WTC11 (cell line): ENCODE measurements around the gene CD8B. TPM values are rescaled to one million over a fixed set of nuclear protein-coding genes. Genes with fewer than 3 reads are reported as not detected.
A peak's percentile ranks its signal among the peaks of the same experiment; 100 is the strongest.

Experiments used
- AFF4 ChIP-seq: sonication (generic); formaldehyde crosslinking; IDR thresholded peaks from 2 replicates; pipeline ENCODE4 v1.8.1; 2023; ENCODE audit warnings: mild to moderate bottlenecking, missing genetic modification reagents, borderline replicate concordance
- AR ChIP-seq: fragments of 250-450 bp; sonication (Bioruptor Pico); IDR thresholded peaks from 2 replicates; pipeline ENCODE4 v1.9.0; 2021; ENCODE audit warnings: mild to moderate bottlenecking
- CBFB ChIP-seq: sonication (generic); formaldehyde crosslinking; IDR thresholded peaks from 2 replicates; pipeline ENCODE4 v1.8.1; 2022; ENCODE audit warnings: mild to moderate bottlenecking, low read depth, missing genetic modification reagents
- CREB1 ChIP-seq: sonication (generic); formaldehyde crosslinking; IDR thresholded peaks from 2 replicates; pipeline ENCODE4 v1.8.0; 2023; ENCODE audit warnings: mild to moderate bottlenecking, missing genetic modification reagents
- CTCF ChIP-seq: fragments of 200-600 bp; IDR thresholded peaks from 2 replicates; pipeline ENCODE4 v1.8.0; 2022; ENCODE audit warnings: antibody characterized with exemption
- E2F4 ChIP-seq: sonication (generic); formaldehyde crosslinking; IDR thresholded peaks from 2 replicates; pipeline ENCODE4 v1.8.1; 2022; ENCODE audit warnings: low read depth, mild to moderate bottlenecking, moderate library complexity, missing genetic modification reagents, borderline replicate concordance
- E2F5 ChIP-seq: sonication (generic); formaldehyde crosslinking; IDR thresholded peaks from 2 replicates; pipeline ENCODE4 v1.8.1; 2022; ENCODE audit warnings: mild to moderate bottlenecking, moderate library complexity, missing genetic modification reagents
- ERG ChIP-seq: fragments of 250-450 bp; sonication (Bioruptor Pico); IDR thresholded peaks from 2 replicates; pipeline ENCODE4 v1.8.0; 2021; ENCODE audit warnings: mild to moderate bottlenecking
- MAX ChIP-seq: sonication (generic); formaldehyde crosslinking; IDR thresholded peaks from 2 replicates; pipeline ENCODE4 v1.8.0; 2022; ENCODE audit warnings: mild to moderate bottlenecking, missing genetic modification reagents
- MLX ChIP-seq: sonication (generic); formaldehyde crosslinking; IDR thresholded peaks from 2 replicates; pipeline ENCODE4 v1.8.1; 2023; ENCODE audit warnings: mild to moderate bottlenecking, missing genetic modification reagents, moderate library complexity
- MXD4 ChIP-seq: fragments of 250-450 bp; sonication (Bioruptor Pico); IDR thresholded peaks from 2 replicates; pipeline ENCODE4 v1.8.0; 2021; ENCODE audit warnings: mild to moderate bottlenecking, moderate library complexity, borderline replicate concordance
- PREB ChIP-seq: sonication (generic); formaldehyde crosslinking; IDR thresholded peaks from 2 replicates; pipeline ENCODE4 v1.8.1; 2022; ENCODE audit warnings: mild to moderate bottlenecking, missing genetic modification reagents, moderate library complexity, borderline replicate concordance
- RORB ChIP-seq: fragments of 250-450 bp; sonication (Bioruptor Pico); IDR thresholded peaks from 2 replicates; pipeline ENCODE4 v1.9.0; 2021; ENCODE audit warnings: mild to moderate bottlenecking
- SOX15 ChIP-seq: fragments of 250-450 bp; sonication (Bioruptor Pico); IDR thresholded peaks from 2 replicates; pipeline ENCODE4 v1.9.0; 2021; ENCODE audit warnings: mild to moderate bottlenecking
- TEAD1 ChIP-seq: sonication (generic); formaldehyde crosslinking; IDR thresholded peaks from 2 replicates; pipeline ENCODE4 v1.8.0; 2022; ENCODE audit warnings: mild to moderate bottlenecking, missing genetic modification reagents
- USF2 ChIP-seq: sonication (generic); formaldehyde crosslinking; IDR thresholded peaks from 2 replicates; pipeline ENCODE4 v1.8.1; 2023; ENCODE audit warnings: mild to moderate bottlenecking, missing genetic modification reagents, moderate library complexity
- ZNF219 ChIP-seq: sonication (generic); formaldehyde crosslinking; IDR thresholded peaks from 2 replicates; pipeline ENCODE4 v1.8.0; 2023; ENCODE audit warnings: missing genetic modification reagents, mild to moderate bottlenecking, borderline replicate concordance
- ZNF232 ChIP-seq: sonication (generic); formaldehyde crosslinking; IDR thresholded peaks from 2 replicates; pipeline ENCODE4 v1.8.0; 2022; ENCODE audit warnings: mild to moderate bottlenecking, missing genetic modification reagents
- ZNF263 ChIP-seq: sonication (generic); formaldehyde crosslinking; IDR thresholded peaks from 2 replicates; pipeline ENCODE4 v1.8.1; 2022; ENCODE audit warnings: low read depth, mild to moderate bottlenecking, moderate library complexity, missing genetic modification reagents
- ZNF317 ChIP-seq: sonication (generic); formaldehyde crosslinking; IDR thresholded peaks from 2 replicates; pipeline ENCODE4 v1.8.1; 2023; ENCODE audit warnings: low read depth, mild to moderate bottlenecking, moderate library complexity, missing genetic modification reagents, borderline replicate concordance
- total RNA-seq: library from RNA; stranded (reverse); gene quantifications from 3 replicates; pipeline ENCODE4 v1.2.3, GENCODE V29; 2021

Gene CD8B
- total RNA-seq, 1 experiment from 2014 or later = 0.70 TPM

GRCh38 chr2:86788881-86789686, 72.6 kb downstream of the CD8B start (continued):
- TF ChIP-seq AR (CRISPR knock-in tag) (no peak), ERG (CRISPR knock-in tag) (no peak), MXD4 (CRISPR knock-in tag) (no peak), CREB1 (CRISPR knock-in tag) (peak; percentile 80), AFF4 (CRISPR knock-in tag) (peak; percentile 81; the same call in 1 of the 2 replicates), ZNF219 (CRISPR knock-in tag) (no peak), ZNF232 (CRISPR knock-in tag) (peak; percentile 88), E2F4 (CRISPR knock-in tag) (peak; percentile 49; the same call in 1 of the 2 replicates), MLX (no peak), MAX (CRISPR knock-in tag) (peak; percentile 98), SOX15 (CRISPR knock-in tag) (no peak), E2F5 (CRISPR knock-in tag) (peak; percentile 74; the same call in 1 of the 2 replicates), RORB (CRISPR knock-in tag) (no peak), TEAD1 (CRISPR knock-in tag) (peak; percentile 85; the same call in 1 of the 2 replicates), CBFB (peak; percentile 23; the same call in 1 of the 2 replicates), PREB (CRISPR knock-in tag) (peak; percentile 20; the same call in 1 of the 2 replicates), CTCF (no peak), ZNF317 (CRISPR knock-in tag) (peak; percentile 68; the same call in 1 of the 2 replicates), USF2 (CRISPR knock-in tag) (peak; percentile 79), ZNF263 (CRISPR knock-in tag) (no peak)
